Measurements from ENCODE around the gene GDF11.

GDF11 gene

DNA sequence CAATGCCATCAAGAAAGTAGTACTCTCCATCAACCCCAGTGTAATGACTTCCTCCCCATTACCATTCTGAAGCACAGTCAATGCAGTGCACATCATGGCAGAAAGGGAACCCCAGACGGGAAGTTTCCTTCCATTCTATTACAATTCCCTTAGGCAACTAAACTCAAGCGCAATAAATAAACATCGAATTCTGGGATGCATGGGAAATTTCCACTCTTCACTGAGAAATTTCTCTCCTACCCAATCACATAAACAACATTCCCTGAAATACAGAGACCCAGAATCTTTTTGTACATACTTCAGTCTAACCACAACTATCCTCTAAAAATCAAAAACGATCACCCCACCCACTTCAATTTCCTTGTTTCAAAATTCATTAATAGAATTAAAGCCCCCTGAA lies 54.6 kb downstream of the GDF11 start:
- DNase-seq, result no peak
